HG03045 (cell line): Measurements from ENCODE around the gene SNAP23.

Experiments used
- ATAC-seq: cut with Tn5 transposase; IDR thresholded peaks from one replicate; pipeline ENCODE4 v1.9.1; 2021; ENCODE audit warnings: mild to moderate bottlenecking, moderate library complexity; ENCODE audit not compliant: unreplicated experiment

Gene SNAP23

DNA sequence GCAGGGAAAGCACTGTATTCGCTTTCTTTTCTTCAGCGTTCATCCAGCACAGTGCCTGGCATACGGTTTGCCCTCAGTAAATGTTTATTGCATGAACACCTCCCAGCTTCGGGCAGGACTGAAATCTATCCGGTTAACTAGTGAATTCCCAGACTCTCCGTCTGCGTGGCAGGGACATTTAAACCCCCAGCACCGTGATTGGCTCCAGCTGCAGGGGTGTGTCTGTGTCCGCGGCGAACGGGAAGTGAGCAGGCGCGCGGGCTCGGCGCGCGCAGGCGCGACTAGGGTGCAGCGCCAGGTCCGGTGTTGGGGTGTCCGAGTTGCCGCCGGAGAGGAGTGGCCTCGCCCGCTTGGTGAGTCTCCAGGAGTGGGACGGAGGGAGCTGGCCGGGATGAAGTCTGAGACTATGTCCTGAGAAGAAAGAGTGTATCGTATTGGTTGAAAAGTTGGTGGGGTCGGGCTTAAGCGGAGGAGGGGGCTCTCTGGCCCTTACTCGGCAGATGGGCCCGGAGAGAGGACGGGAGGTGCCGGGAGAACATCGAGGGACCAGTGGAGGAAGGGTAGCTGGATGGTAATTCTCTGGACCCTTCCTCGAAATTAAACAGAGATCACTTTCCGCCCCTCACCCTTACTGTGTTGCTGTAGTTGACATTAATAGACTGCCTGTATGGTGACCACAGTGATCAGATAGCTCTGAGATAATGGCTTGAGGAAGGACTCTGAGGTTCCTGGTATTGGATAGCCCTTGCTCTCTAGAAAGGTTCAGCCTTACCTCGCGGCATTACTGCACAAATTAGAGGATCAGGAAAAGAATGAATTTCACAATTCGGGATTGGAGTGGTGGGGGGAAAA is at the start of gene SNAP23:
SNAP23 (plus strand) TSS at position 274 of the 852 bp plus-strand sequence. CDS start 16,213 bp downstream, outside the sequence.
- peak; percentile 75 for ATAC-seq

DNA sequence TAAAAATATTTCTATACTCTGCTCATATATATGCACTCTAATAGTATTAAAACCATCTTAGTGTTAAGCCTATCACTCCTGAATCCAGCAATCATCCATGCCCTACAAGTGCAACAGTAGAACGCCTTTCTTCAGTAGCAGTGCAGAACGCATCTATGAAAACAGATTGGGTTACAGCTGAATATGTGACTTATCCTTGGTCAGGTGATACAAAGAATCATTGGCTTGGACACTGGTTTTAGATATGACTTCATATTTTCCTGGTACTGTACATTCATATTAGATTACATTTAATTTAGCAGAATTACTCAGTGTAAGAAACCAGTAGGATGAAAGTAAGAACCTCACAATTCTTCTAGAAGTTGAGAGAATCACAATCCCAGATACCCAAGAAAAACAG is 47.8 kb upstream of the SNAP23 start:
- no peak for ATAC-seq

DNA sequence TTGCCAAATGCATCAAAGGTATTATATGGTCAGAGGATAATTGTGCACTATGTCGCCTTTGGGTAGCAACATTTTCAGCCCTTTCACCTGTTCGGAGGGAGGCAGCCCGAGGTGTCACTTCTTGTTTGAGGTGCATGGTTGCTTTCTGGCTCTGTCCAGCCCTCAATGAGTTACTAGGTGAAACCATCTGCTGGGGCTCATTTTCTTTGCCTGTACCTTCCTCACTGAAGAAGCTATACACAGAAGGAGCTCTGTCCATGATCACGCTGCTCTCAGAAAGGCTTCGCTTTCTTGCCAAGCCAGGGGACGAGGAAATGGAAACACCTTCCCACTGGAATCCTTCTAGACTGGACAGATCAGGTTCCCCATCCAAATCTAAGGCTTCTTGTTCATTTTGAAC is 47.2 kb upstream of the SNAP23 start:
- no peak for ATAC-seq

DNA sequence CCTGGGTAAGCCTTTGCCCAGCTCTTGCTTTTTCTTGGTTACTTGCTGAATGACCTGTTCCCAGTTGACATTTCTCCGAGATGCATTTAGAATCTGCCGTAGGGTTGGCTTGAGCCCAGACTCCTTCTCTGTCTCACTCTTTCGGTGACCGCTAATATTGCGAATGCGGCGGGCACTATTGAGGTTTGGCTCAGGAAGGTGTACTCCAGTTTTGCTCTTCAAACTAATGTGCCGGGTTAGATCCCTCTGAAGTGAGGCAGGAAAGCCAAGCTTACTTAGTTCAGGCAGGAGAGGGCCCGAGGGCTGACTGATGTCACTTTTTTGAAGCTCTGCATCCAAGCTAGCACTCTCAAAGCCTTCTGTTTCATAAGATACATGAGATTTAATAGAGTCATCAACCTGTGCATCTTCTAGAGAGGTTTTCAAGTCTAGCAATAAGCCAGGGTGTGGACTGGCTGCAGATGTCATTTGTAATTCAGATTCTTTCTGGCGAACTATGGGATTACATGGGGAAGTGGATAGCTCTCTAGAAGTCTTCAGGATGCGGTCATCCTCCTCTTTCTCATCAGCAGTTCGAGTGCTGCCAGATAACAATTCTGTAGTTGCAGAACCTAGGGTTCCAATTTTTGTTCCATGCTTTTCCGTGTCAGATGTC is 45.5 kb upstream of the SNAP23 start:
- ATAC-seq: no peak

DNA sequence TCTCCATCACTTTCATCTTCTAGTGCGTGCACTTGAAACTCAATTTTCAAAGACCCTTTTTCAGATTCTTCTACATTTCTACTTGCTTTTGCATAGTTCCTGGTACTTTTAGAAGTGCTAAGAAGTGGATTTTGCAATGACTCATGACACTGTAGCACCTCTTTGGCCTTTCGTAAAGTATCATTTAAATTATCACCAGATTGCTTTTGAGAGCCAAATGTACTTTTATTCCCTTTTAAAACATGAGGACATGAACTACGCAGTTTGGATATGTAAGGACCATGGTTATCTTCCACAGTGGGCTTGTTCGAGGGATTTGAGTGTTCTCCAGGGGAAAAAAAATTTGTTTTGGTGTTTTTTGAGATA is 45.0 kb upstream of the SNAP23 start:
- ATAC-seq: no peak

DNA sequence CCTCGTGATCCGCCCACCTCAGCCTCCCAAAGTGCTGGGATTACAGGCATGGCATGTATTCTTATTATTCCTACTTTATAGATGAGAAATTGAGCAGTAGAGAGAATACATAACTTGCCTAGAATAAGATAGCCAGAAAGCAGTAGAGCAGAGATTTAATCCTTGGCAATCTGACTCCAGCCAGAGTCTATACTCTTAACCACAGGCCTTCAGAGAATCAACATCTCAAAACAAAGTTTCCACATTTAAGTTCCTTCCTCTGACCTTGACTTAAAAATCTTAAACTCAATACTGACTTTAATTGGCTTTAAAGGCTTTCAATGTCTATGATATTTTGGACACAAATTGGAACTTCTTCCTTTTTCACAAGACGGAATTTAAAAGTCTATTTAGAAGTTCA is 41.6 kb upstream of the SNAP23 start:
- ATAC-seq: no peak

DNA sequence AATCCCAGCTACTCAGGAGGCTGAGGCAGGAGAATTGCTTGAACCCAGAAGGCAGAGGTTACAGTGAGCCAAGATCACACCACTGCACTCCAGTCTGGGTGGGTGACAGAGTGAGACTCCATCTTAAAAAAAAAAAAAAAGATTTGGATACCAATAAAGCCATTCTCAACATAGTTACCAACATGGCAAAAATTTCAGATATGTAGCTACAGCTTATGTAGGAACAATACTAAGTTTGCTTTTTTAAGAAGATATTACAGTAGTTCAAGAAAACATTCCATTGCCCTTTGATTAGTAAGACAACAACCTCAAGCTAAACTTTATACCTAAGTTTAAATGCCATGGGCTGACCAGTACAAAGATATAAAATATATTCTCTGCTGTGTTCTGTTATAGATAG is 38.9 kb upstream of the SNAP23 start:
- ATAC-seq: no peak

DNA sequence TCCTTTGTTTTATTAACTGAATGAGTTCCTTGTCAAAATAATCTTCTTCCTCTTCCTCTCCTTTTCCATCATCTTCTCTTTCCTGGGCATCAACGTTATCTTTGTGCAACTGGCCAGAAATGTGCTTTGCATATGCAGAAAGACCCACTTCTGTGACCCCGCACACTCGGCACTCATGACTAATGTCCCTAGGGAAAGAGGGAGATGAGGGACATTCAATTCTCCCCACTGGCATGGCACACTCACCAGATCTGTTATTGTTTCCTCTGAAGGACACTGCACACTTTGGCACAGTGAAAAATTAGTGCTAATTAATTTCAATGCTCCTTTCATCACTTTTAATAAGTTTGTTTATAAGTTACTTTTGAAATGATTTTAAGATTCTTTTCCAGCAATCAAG is 38.5 kb upstream of the SNAP23 start:
- ATAC-seq: no peak

DNA sequence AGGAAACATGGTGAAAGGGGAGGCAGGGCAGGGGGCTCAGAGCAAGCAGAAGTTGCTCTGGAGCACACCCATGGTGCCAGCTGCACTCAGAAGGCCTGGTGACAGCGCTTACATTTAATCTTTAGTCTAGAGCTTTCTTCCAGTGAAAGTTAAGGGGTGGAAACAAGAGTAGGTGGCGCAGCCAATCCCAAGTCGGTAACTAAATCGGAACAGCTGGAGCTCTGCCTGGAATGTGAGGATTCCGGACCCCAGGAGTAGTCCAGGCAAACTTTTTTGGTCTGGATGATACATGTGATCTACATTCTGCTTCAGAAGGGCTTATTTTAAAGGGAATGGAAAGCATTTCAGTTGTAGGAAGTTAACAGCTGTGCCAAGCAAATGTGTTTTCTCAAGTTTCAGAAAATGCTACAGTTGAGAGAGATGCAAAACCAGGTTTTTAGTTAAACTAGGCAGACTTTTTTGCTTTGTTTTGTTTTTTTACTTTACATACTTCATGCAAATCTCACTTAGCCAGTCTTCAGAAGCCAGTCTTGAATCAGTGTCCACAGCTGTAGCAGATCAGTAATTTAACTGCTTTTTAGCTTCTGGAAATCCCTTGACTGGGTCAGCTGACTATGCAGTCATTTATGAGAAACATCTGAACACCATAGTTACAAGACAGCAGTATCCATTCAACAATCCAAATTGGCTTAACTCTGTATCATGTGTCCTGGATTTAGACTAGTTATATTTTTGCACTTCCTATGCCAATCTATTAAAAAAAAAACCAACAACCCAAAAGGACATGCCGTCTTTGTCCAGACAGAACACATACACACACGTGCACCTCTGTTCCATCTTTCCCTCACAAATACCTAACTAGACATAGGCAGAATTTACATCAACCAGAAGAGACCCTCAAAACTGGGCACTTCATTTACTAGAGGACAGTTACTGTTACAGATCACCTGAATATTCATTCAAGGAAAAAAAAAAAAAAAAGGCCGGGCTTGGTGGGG is 37.7 kb upstream of the SNAP23 start:
- ATAC-seq: peak; percentile 66

DNA sequence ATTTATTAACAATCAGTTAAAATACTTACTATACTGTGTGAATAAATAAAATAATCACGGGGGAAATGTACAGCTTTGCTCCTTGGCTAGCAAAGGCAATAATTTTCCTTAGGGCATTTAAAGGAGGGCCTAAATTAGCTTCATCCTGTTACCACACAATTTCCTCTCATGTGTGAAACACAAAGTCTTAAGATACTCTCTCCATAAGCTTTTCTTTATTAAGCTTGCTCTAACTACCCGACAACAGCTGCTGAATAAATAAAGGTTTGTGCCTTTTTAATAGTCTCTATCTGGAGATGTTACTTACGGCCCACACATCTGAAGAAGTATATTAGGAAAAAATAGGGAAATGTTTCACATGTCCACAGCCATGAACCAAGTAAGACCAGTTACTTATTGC is 34.2 kb upstream of the SNAP23 start:
- ATAC-seq: no peak

DNA sequence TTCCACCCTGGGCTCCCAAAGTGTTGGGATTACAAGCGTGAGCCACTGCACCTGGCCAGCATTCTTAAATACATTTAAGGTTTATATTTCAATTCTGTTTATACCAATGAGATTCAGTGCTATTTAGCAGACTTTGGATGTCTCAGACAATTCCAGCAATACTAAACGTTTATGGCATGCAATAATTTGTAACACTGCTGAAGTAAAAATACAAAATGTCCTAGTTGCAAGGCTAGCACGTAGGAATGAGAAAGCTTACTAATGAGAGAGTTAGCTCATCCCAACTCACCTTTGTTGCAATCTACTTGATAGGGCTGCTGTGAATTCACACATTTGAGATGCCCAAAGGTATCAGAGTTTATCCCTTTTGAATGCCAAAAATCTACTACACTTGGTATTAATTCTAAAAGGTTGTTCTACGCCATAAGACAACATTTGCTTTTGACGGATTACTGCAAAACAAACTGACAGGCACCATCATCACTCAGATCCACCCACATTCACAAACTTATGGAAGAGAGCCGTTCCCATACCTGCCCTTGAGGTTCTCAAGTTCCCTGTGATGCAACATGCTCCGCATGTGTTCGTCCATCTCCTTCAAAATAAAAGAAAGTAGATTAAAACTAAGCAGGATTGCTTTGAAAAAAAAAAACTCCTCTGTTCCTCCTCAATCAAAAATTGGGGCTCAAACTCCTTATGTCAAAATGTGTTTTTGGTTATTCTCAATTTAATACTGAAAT is 29.7 kb upstream of the SNAP23 start:
- ATAC-seq: no peak

DNA sequence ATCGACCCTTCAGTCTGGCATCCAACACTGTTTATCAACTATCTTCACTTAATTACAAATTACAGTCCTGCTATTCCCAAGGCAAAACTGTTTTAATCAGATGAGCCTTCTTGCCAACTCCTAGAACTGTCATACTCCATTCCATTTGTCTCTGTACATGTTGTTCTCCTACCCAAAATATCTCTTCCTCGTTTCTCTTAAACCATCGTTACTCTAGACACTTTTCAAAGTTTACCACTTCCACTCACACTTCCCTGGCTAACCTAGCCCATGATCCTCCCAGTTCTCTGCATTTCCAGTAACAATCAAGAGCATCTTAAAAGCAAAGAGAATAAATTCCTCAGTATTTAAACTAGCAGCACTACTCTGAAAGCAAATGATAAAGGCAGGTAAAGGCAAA is 24.4 kb upstream of the SNAP23 start:
- no peak for ATAC-seq

DNA sequence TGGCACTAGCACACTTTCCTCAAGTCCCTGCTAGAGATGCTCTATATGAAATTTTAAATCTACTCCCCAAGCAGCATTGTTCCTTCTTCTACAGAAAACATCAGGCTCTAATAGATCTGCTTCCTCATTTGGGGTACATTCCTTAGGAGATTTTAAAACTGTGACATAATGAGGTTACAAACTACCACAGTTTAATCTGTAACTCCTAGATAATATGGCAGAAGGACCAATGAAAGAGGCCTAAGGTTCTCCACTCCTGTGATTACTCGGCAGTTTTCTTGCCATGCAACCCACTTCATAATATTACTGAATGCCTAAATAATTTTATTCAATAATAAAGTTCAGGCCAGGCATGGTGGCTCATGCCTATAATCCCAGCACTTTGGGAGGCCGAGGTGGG is 20.6 kb upstream of the SNAP23 start:
- no peak for ATAC-seq

DNA sequence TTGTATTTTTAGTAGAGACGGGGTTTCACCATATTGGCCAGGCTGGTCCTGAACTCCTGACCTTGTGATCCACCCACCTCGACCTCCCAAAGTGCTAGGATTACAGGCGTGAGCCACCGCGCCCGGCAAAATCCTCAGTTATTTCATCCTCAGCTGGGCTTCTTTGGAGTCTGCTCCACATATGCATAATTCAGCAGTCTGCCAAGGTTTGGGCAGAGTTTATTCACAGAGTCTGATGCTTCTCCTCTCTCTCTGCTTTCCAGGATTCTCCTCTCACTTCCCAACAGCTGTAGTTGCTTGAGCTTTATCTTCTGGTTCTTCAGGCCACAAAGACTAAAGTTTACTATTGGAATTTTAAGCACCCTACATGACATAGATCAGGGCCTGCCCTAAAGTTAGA is 12.7 kb upstream of the SNAP23 start:
- no peak for ATAC-seq

DNA sequence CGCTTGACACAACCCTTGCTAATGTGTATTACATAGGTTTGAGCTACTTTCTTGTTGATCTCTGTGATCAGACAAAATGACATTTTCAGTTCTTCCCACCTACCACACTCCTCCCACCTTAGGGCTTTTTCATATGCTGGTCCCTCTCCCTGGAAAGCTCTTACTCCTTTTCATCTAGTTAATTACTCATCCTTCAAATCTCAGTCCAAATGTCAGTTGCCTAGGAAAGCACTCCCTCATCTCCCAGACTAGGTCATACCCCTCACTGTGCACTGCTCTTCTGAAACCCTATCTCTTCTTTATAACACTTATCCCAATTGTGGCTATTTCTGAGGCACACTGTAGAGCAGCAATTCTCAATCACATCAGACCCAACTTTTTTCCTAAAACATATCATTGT is 11.8 kb upstream of the SNAP23 start:
- no peak for ATAC-seq

DNA sequence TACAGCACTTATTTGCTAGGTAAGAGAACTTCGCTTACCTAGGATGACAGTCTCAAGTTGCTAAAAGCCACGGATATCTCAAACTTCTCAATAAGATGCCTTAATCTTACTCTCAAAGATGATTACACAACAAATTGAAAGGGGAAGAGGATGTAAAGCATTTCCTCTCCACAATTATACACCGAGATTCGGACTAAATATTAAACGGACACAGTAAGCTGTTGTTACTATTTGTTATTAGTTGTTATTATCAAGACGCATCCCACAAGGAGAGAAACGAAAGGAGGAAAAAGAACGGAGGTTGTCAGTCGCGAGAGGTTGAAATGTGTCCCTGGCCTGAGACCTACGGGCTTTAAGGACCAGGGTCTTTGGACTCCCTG is 5.2 kb upstream of the SNAP23 start:
- no peak for ATAC-seq

DNA sequence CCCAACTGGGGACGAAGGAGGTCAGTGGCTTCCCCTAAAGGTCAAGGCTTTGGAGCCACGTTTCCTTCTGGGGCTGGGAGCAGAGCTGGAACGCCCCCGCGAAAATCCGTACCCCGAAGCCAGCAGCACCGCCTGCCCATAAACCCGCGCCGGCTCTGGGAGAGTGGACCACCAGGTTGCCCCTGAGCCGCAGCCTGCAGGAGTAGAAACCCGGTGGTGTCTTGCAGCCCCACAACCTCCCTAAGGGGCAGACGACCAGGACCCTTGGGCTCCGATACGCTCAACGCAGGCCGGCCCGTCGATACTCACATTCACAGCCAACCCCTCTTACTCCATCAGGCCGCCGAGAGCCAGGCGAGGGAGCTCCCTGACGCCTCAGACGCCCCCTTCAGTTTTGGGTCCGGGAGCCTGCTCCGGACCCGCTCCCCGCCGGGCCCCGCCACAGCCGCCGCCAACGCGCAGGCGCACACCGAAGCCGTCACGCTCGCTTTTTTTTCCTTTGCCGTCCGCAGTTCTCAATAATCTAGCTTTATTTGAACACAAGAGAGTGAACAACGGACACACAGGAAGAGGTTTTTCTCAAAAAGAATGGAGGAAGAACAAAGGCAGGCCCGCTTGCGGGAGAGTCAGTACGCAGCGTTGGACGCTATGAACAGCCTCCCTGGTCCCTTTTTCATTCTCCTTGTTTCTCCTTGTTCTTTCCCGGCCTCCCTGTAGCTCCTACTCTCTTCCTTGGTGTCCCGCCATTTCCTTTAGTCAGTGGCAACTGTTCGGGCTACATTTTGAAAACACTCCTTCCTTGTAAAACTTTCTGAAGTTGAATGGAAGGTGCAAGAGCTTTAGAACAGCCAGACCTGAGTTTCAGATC is 4.5 kb upstream of the SNAP23 start, which contains the start of gene ZNF106:
ZNF106 (minus strand) TSS at position 471 of the 868 bp plus-strand sequence. CDS start 18,852 bp downstream, outside the sequence.
- peak; percentile 55 for ATAC-seq

DNA sequence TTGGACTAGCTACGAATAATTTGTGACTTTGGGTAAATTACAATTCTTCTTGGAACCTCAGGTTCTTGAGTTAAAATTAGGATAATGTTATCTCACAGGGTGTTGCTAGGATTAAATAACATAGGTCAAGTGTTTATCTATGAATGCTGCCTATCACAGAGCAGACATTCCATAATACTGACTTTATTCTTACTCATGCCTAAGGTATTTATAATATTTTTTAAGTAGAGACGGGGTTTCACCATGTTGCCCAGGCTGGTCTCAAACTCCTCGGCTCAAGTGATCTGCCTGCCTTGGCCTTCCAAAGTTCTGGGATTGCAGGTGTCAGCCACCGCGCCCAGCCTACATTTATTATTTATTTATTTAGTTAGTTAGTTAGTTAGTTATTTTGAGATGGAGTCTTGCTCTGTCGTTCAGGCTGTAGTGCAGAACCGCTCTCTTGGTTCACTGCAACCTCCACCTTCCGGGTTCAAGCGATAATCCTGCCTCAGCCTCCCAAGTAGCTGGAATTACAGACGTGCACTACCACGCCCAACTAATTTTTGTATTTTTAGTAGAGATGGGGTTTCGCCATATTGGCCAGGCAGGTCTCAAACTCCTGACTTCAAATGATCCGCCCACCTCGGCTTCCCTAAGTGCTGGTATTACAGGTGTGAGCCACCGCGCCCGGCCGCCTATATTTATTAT is 3.8 kb upstream of the SNAP23 start:
- no peak for ATAC-seq

DNA sequence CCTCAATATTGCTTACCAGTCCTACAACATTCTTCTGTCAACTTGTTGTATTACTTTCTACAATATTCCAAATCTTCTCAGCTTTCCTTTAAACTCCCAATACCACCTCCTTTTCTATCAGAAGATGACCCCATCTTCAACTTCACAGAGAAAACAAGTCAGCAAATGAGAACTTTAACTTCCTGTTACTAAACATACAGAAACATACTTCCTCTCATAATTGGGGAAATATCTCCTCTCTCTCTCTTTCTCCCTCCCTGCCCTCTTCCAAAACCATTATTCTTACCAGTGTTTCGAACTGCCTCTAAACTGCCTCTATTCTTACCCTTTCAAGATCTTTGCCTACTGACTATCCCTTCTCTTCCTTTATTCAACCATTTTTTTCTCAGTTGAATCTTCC is 1.8 kb upstream of the SNAP23 start:
- ATAC-seq: no peak
